NB4 (cell line): ENCODE results near the gene LFNG.

ENCODE experiments used
- CTCF ChIP-seq: IDR thresholded peaks from one replicate; pipeline ENCODE4 v1.5.1; 2012; ENCODE audit warnings: low read depth, low read length
- MAX ChIP-seq: IDR thresholded peaks from 2 replicates; pipeline ENCODE4 v1.6.1; 2011; ENCODE audit warnings: low read depth, low read length
- POLR2A ChIP-seq: IDR thresholded peaks from 2 replicates; pipeline ENCODE4 v1.6.1; 2011; ENCODE audit warnings: mild to moderate bottlenecking; ENCODE audit not compliant: insufficient read length; ENCODE audit errors: extremely low read depth

- TF ChIP-seq CTCF (no peak), POLR2A (no peak), MAX (no peak)
These were observed 14.6 kb upstream of the LFNG start for GRCh38 chr7:2504889-2505375.
